GM23248 (cell line): ENCODE results near the gene DPM3.

Experiments used
- EZH2 ChIP-seq: fragments of 200-600 bp; sonication (generic); IDR thresholded peaks from 2 replicates; pipeline ENCODE4 v1.6.1; 2018; ENCODE audit warnings: antibody characterized with exemption, mild to moderate bottlenecking; ENCODE audit not compliant: insufficient read depth, poor library complexity, severe bottlenecking
- EZH2phosphoT487 ChIP-seq: fragments of 200-600 bp; sonication (generic); IDR thresholded peaks from 2 replicates; pipeline ENCODE4 v1.6.1; 2018; ENCODE audit warnings: antibody characterized with exemption, moderate library complexity, mild to moderate bottlenecking, low read depth; ENCODE audit not compliant: insufficient read depth

DNA sequence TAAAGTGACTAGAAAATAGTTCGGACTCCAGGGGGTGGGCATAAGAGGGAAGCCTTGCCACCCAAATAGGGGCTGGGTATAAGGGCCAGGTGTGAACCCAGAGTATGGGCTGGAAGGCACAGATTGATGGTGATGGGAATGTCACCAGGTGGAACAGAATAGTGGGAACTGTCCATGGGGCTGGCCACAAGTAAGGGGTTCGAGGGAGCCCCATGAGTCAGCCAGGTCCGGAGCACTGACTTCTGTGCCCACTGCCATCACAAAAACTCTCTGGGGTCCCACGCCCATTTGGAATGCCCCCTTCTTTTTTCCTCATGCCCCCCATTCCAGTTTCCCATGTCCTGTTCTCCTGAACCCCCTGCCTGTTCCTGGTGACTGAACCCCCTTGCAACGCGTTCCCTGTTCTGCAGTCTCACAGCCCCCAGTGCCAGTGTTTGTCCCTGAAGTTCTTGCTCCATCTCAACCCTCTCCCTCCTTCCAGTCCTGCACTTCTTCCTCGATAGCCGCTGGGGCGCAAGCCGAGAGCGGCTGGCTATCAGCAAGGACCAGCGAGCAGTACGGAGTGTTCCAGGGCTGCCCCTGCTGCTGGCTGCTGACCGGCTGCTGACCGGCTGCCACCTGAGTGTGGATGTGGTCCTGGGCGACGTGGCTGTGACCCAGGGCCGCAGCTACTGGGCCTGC, 41.2 kb upstream of the DPM3 start:
- TF ChIP-seq EZH2: no peak
- no peak for TF ChIP-seq EZH2phosphoT487
